H4 (cell line): ENCODE measurements around the gene TFAP2A. TPM values are rescaled to one million over a fixed set of nuclear protein-coding genes. Genes with fewer than 3 reads are reported as not detected.

ENCODE experiments used
- total RNA-seq: library from RNA; depleted of rRNA; stranded (reverse); fragments of >200 nt; shearing (Covaris generic); gene quantifications from 2 replicates; pipeline ENCODE4 v1.2.3, GENCODE V29; 2014; rRNA removed

Gene TFAP2A
- total RNA-seq, 1 experiment from 2014 or later: 5.0 TPM

Other genes starting within 250 kb of the TFAP2A start
- 5.4 and 6.8 TPM in 2 replicates for gene GCNT2, start 106.3 kb upstream of the TFAP2A start, total RNA-seq